HG03520 (cell line): ENCODE measurements around the gene UBE2E3.

Experiments
- ATAC-seq: cut with Tn5 transposase; IDR thresholded peaks from one replicate; pipeline ENCODE4 v1.9.1; 2021; ENCODE audit warnings: mild to moderate bottlenecking, moderate library complexity; ENCODE audit not compliant: unreplicated experiment

The UBE2E3 gene

DNA sequence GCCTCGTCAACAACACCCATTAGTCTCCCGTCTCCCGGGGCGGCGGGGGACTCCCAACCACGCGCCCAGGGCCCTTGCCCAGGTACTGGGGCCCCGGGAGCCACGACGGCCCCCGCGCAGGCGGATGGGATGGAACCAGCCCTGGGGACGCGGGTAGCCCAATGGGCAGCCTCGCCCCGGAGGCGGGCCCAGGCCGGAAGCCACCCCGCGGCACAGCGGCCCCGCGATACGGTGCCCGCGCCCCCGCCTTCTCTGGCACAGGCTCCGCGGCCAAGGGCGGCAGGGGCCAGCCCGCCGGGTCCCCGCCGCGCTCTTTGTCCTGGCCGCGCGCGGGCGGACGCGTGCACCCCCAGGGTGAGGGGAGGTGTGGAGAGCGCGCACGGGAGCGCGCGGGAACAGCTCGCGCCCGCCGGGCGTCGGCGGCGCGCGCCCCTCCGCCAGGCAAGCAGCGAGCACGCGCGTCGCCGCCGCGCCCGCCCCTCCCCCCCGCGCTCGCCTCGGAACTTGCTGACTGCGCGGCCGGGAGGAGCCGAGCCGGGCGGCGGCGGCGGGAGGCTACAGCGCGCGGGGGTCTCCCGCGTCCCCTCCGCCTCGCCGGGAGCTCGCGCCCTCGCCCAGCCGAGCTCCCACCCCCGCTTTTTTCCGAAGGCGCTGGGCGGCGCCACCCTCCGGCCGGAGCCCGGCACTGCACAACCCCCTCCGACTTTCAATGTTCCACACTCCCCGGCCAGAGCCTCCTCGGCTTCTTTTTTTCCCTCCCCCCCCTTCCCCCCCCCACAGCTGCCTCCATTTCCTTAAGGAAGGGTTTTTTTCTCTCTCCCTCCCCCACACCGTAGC is at the start of gene UBE2E3:
Gene UBE2E3 (plus strand): TSS at position 500 of the 837 bp plus-strand sequence. CDS start 1,438 bp downstream, outside the sequence.
- peak; percentile 68 for ATAC-seq

- no peak for ATAC-seq
Observed at GRCh38 chr2:180931841-180932240, 48.6 kb upstream of the UBE2E3 start.

DNA sequence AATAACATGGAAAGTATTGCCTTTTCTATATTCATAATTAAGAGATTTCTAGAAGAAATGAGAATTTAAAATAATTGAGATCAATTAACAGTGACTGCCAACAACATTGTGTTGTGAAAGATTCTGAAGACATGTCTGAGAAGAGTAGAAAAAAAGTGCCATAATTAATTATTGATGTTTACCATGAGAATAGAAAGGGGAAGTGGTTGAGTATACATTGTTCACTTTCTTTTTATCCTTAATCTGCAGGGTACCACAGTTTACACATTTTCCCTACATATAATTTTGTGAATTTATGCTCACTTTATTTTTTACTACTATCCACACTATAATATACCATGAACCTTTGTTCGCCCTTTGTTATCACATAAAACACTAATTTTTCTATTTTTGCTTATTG is 47.1 kb upstream of the UBE2E3 start:
- no peak for ATAC-seq

DNA sequence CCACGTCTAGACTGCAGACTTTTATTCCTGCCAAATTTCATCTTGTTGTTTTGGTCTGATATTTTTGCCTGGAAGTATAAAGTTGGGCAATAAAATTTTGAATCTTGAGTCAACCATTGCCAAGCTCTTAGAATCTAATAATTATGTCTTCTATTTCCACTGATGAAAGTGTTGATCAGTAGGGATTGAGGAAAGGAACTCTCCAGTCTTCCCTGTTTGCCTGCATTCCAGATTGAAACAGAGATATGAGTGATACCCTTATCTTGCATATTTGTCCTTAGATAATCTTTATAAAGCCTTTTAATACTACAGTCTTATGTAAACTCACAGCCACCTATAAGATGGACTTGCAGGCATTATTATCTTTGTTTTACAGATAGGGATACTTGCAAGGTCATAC is 45.5 kb upstream of the UBE2E3 start:
- no peak for ATAC-seq

DNA sequence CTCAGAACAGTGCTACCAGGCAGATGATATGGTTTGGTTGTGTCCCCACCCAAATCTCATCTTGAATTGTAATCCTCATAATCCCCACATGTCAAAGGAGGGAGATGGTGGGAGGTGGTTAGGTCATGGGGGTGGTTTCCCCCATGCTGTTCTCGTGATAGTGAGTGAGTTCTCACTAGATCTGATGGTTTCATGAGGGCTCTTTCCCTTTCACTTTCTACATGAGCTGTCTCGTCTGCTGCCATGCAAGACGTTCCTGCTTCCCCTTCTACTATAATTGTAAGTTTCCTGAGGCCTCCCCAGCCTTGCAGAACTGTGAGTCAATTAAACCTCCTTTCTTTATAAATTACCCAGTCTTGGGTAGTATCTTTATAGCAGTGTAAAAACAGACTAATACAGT is 42.9 kb upstream of the UBE2E3 start:
- peak; percentile 73 for ATAC-seq

- ATAC-seq = peak; percentile 57
Observed at GRCh38 chr2:180938451-180938850, 42.0 kb upstream of the UBE2E3 start.

DNA sequence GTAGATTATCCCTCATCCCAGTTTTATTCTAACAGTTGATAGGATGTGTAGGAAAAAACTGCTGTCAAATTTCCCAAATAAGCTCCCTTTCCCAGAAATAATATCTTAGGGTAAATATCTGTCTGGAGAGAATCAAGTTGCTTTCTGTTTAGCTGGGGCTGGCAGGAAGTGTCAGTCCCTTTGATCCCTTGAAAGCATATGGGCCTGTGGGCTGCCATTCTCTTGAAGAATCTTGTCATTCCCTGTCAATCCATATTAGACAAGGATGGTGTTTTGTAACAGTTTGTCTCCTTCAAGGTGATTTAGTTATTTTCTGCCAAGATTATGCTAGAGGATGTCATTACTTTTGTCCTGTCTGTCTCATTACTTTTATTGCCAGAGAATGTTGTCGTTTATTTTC is 37.1 kb upstream of the UBE2E3 start:
- ATAC-seq = no peak

DNA sequence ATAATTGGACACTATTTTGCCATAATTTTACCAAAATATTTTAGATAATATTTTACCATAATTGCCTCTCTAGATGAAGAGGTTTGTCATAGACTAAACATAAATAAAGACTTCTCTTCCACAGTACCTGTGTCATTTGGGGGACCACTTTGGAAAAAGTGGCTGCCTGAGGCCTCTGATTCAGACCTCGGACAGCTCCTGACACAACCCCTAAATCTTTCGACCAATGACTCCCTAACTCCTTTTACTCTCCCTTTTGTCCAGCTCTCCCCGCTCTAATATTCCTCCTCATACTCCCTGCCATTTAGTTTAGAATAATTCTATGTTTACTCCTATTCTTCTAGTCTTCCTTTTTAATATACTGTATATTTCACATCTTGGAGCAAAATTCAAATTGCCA is 36.0 kb upstream of the UBE2E3 start:
- no peak for ATAC-seq

DNA sequence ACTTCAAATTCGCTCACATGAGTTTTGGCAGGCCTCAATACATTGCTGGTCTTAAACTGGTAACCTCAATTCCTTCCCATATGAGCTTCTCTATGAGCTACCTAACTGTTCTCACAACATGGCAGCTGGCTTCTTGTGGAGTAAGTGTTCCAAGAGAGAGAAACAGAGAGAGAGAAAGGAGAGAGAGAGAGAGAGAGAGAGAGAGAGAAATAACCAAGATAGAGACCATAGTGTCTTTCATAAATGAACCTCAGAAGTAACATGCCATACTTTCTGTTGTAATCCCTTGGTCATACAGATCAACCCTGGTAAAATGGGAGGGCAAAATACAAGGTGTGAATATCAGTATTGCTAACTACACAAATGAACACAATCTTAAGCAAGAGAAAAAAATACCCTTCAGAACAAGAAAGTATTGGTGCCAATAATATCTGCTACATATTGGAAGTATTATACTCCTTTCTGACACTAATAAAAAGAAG is 33.2 kb upstream of the UBE2E3 start:
- no peak for ATAC-seq

- no peak for ATAC-seq
Observed at GRCh38 chr2:180949896-180950295, 30.5 kb upstream of the UBE2E3 start.

DNA sequence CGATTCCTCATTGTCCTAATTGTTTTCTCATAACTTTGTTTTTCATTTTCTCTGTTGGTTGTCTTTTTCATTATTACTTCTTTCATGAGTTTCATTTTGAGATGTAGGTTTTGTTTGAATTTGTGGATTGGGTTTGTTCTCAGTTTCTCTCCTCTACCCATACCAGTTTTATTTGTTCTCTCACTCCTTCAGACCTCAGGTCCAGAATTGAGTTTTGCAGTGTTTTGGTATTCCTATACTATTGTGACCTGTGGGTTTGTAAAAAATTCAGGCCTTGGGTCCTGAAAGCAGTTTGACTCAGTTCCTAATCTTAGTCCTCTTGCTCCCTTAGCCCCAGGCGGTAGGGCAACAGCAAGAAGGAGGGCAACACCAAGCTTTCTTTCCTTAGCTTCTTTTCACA is 28.3 kb upstream of the UBE2E3 start:
- ATAC-seq = no peak

DNA sequence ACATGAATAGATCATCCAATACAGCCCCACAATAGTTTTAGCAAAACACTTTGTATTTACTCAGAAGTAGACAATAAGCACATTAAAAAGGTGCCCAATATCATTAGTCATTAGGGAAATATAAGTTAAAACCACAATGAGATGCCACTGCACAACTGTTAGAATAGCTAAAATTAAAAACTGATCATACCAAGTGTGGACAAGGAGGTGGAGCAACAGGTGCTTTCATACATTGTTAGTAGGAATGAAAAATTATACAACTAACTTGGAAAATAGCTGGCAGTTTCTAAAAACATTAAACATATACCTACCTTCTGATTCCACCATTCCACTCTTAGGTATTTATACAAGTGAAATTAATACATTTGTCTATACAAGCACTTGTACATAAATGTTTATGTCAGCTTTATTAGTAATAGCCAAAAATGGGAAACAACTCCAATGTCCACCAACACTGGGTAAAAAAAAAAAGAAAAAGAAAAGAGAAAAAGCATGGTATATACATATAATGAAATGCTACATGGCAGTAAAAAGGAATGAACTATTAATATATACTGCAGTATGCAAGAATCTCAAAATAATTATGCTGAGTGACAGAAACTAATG is 27.6 kb upstream of the UBE2E3 start:
- ATAC-seq = no peak

- no peak for ATAC-seq
Observed at GRCh38 chr2:180953550-180953949, 26.9 kb upstream of the UBE2E3 start.

GRCh38 chr2:180955101-180955500 is 25.3 kb upstream of the UBE2E3 start:
- ATAC-seq = no peak

DNA sequence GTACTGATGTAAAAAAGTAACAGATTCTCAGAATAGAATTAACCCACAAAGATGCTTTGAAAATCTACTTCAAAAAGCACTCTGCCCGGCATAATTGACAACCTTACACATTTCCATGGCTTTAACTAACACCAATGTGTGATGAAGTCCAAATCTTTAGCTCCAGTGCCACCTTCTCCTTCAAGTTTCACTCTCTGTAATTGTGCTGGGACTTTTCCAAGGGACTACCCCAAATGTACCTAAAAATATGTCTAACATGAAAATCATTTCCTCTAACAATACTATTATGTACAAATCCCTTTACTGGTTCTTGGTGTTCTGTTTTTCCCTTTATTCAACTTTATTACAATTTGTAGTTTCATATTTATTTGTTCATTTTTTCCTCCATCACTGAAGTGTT is 20.6 kb upstream of the UBE2E3 start:
- ATAC-seq = no peak

- no peak for ATAC-seq
Observed at GRCh38 chr2:180960982-180961381, 19.4 kb upstream of the UBE2E3 start.

DNA sequence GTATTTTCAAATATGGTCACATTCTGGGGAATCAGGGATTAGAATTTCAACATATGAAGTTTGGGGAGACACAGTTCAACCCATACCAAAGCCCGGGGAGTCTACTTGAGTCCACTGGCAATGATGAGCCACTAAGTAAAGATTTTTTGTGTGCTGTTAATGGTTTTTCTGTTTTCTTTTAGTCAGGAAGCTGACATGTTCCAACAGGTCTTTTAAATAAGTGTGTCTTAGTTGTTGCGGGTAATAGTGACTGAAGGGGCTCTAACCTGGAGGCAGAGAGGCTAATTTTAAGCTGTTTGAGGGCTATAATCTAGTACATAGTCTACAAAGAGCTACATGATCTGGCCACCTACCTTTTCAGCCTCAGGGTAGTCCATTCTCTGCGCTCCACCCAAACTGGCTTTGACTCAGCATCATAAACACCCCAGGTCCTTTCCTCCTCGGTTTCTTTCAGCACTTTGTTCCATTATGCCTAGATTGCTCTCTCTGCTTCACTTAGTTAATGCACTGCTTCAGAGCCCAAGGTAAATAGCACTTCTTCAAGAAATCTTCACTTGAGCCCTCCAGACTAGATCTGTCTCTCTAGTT is 17.6 kb upstream of the UBE2E3 start:
- ATAC-seq = no peak

- no peak for ATAC-seq
Observed at GRCh38 chr2:180966378-180966777, 14.0 kb upstream of the UBE2E3 start.

DNA sequence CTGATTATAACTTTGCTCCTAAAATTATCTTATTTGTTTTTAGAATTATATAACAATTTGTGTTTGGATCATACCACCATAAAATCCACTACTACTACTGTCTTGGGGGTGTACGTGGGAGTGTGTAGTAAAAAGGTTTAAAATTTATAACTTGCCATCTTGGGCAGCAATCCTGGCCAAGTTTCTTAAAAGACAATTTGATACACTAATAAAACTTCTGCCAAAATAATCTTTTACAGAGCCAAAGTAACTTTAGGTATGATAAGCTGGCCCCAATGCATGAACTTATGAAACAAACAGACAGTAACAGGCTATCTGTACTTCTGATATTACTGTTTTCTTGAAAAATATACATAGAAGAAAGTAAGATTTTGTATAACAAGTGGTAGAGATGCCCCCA is 11.3 kb upstream of the UBE2E3 start:
- ATAC-seq = no peak

GRCh38 chr2:180970016-180970415 is 10.4 kb upstream of the UBE2E3 start:
- no peak for ATAC-seq

- ATAC-seq = no peak
Observed at GRCh38 chr2:180971811-180972210, 8.6 kb upstream of the UBE2E3 start.

DNA sequence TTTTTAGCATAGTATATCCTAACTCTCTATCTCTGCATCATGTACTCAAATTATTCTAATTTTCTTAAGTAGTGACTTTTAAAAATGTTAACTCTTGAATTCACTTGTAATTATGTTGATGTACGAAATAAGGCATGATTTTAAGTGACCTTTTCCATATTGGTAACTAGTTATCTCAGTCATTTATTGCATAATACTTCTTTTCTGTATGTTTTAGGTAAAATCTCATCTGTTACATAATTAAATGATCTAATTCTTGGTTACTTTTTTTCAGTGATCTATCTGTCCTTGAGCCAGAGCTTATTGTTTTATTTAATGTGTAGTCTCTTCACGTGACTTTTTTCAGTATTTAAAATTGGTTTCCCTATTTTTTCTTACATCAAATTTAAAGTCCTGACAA is 4.8 kb upstream of the UBE2E3 start:
- no peak for ATAC-seq
